ENCODE measurements around the gene WWOX. TPM values are rescaled to one million over a fixed set of nuclear protein-coding genes. Genes with fewer than 3 reads are reported as not detected.

The WWOX gene
- total and polyA plus RNA-seq, 2 of the 13 experiments (the other 11 are each of a cell fraction or from before 2014, with no cell fraction given): 9.1 to 37.4 TPM

DNA sequence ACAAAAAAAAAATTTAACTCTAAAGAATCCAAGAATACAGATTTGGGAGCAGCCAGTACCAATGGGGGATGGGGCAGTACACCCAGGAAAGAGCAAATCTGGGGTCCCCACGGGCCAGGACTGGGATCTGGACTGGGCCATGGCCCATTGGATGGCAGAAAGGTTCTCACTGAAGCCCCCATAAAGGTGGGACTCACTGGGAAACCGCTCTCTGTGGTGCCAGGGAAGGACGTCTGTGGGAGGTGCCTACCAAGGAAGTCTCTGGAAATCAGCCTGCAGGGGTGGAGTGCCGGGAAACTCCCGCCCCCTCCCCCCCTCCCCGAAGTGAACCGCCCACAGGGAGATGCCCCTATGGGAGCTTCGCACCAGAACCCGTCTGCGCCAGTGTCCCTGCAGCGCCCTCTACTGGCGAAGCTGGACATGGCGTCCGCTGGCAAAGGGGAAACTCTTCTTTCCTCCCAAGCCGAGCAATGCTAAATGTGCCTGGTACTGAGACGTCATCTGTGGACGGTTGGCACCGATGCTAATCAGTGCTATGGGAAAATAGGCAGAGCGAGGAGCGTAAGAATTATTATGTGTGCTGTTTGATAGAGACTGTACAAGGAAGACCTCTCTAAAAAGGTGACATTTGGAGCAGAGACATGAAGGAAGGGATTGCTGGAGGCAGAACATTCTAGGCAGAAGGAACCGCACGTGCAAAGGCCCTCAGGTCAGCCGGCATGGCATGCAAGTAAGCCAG is 671.1 kb downstream of the WWOX start (continued):
- TF ChIP-seq ZNF761 (CRISPR knock-in tag; conservative IDR thresholded peaks at IDR 0.05): no peak
- no peak for TF ChIP-seq ZSCAN29 (CRISPR knock-in tag; conservative IDR thresholded peaks at IDR 0.05)
- TF ChIP-seq KDM2A (CRISPR knock-in tag; IDR thresholded peaks at IDR 0.05; ENCODE audit: borderline replicate concordance, low read depth): peak; percentile 88
- TF ChIP-seq ZZZ3 (CRISPR knock-in tag; IDR thresholded peaks at IDR 0.05; ENCODE audit: borderline replicate concordance): no peak
- no peak for TF ChIP-seq CC2D1A (CRISPR knock-in tag; IDR thresholded peaks at IDR 0.05)
- TF ChIP-seq, protein P1, sequence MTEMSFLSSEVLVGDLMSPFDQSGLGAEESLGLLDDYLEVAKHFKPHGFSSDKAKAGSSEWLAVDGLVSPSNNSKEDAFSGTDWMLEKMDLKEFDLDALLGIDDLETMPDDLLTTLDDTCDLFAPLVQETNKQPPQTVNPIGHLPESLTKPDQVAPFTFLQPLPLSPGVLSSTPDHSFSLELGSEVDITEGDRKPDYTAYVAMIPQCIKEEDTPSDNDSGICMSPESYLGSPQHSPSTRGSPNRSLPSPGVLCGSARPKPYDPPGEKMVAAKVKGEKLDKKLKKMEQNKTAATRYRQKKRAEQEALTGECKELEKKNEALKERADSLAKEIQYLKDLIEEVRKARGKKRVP (CRISPR knock-in tag; IDR thresholded peaks at IDR 0.05): no peak
- TF ChIP-seq SIX1 (CRISPR knock-in tag; IDR thresholded peaks at IDR 0.05; ENCODE audit: borderline replicate concordance): no peak
- no peak for TF ChIP-seq PREB (CRISPR knock-in tag; IDR thresholded peaks at IDR 0.05)
- no peak for TF ChIP-seq POLR2G (IDR thresholded peaks at IDR 0.05; ENCODE audit: low read depth, low read length)
- no peak for TF ChIP-seq ZNF543 (CRISPR knock-in tag; IDR thresholded peaks at IDR 0.05)
- TF ChIP-seq ZBTB7A (CRISPR knock-in tag; IDR thresholded peaks at IDR 0.05): peak; percentile 26; the same call in 1 of the 2 replicates
- TF ChIP-seq ZBTB42 (CRISPR knock-in tag; IDR thresholded peaks at IDR 0.05): no peak
- 0 out of 2 replicates have a peak, but pooled peaks have one; percentile 32 for TF ChIP-seq RXRA (CRISPR knock-in tag; IDR thresholded peaks at IDR 0.05)
- no peak; the same call in 1 of the 2 replicates for TF ChIP-seq KLF15 (CRISPR knock-in tag; IDR thresholded peaks at IDR 0.05; ENCODE audit: borderline replicate concordance)
- TF ChIP-seq, protein P2, sequence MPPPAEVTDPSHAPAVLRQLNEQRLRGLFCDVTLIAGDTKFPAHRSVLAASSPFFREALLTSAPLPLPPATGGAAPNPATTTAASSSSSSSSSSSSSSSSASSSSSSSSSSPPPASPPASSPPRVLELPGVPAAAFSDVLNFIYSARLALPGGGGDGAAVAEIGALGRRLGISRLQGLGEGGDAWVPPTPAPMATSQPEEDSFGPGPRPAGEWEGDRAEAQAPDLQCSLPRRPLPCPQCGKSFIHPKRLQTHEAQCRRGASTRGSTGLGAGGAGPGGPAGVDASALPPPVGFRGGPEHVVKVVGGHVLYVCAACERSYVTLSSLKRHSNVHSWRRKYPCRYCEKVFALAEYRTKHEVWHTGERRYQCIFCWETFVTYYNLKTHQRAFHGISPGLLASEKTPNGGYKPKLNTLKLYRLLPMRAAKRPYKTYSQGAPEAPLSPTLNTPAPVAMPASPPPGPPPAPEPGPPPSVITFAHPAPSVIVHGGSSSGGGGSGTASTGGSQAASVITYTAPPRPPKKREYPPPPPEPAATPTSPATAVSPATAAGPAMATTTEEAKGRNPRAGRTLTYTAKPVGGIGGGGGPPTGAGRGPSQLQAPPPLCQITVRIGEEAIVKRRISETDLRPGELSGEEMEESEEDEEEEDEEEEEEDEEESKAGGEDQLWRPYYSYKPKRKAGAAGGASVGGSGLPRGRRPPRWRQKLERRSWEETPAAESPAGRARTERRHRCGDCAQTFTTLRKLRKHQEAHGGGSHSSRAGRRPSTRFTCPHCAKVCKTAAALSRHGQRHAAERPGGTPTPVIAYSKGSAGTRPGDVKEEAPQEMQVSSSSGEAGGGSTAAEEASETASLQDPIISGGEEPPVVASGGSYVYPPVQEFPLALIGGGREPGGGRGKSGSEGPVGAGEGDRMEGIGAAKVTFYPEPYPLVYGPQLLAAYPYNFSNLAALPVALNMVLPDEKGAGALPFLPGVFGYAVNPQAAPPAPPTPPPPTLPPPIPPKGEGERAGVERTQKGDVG (CRISPR knock-in tag; IDR thresholded peaks at IDR 0.05; ENCODE audit: borderline replicate concordance): no peak
- TF ChIP-seq ZNF337 (CRISPR knock-in tag; IDR thresholded peaks at IDR 0.05; ENCODE audit: borderline replicate concordance, low read depth): no peak
- no peak for TF ChIP-seq POLR2AphosphoS2 (IDR thresholded peaks at IDR 0.05; ENCODE audit: low read depth, low read length)
- no peak for TF ChIP-seq RORA (CRISPR knock-in tag; IDR thresholded peaks at IDR 0.05)
- TF ChIP-seq ARID2 (CRISPR knock-in tag; IDR thresholded peaks at IDR 0.05; ENCODE audit: borderline replicate concordance): 0 out of 2 replicates have a peak, but pooled peaks have one; percentile 53
- no peak for TF ChIP-seq RARA (CRISPR knock-in tag; IDR thresholded peaks at IDR 0.05)
- no peak for TF ChIP-seq ZNF841 (CRISPR knock-in tag; IDR thresholded peaks at IDR 0.05; ENCODE audit: borderline replicate concordance)
- no peak for TF ChIP-seq ZNF44 (CRISPR knock-in tag; IDR thresholded peaks at IDR 0.05)
- TF ChIP-seq NFIB (CRISPR knock-in tag; IDR thresholded peaks at IDR 0.05; ENCODE audit: borderline replicate concordance): no peak
- TF ChIP-seq ZNF468 (CRISPR knock-in tag; IDR thresholded peaks at IDR 0.05): no peak
- no peak for TF ChIP-seq NCOA5 (CRISPR knock-in tag; IDR thresholded peaks at IDR 0.05)
- TF ChIP-seq NCOA1 (CRISPR knock-in tag; IDR thresholded peaks at IDR 0.05): no peak
- no peak for TF ChIP-seq RAD51 (IDR thresholded peaks at IDR 0.05; ENCODE audit: borderline replicate concordance)
